H9 (cell line): Measurements from ENCODE around the gene TMEM80. TPM values are rescaled to one million over a fixed set of nuclear protein-coding genes. Genes with fewer than 3 reads are reported as not detected.
"Not testable (repeated sequence)": the region's sequence is repeated elsewhere in the genome, so short reads cannot be mapped to it uniquely, and the experiment has no call there.

Experiments used
- DNase-seq: peaks from one replicate; pipeline ENCODE4 v3.0.0-alpha.2; 2017
- H2AFZ ChIP-seq: one replicate; pipeline ENCODE4 v1.6.1; 2013; ENCODE audit warnings: mild to moderate bottlenecking, low read length, control low read depth, moderate library complexity
- H2AK5ac ChIP-seq: 2 replicates; pipeline ENCODE4 v1.6.1; 2013; ENCODE audit warnings: low read length, control low read depth, mixed read lengths; ENCODE audit not compliant: insufficient read length
- H2BK120ac ChIP-seq: one replicate; pipeline ENCODE4 v1.6.1; 2013; ENCODE audit warnings: low read depth, mild to moderate bottlenecking, low read length, control low read depth, inconsistent platforms; ENCODE audit not compliant: poor library complexity, severe bottlenecking
- H2BK12ac ChIP-seq: 2 replicates; pipeline ENCODE4 v1.6.1; 2013; ENCODE audit warnings: low read length, control low read depth, mixed read lengths, low read depth; ENCODE audit not compliant: insufficient read length
- H2BK15ac ChIP-seq: 2 replicates; pipeline ENCODE4 v1.6.1; 2013; ENCODE audit warnings: low read depth, low read length, control low read depth
- H2BK20ac ChIP-seq: one replicate; pipeline ENCODE4 v1.6.1; 2013; ENCODE audit warnings: low read depth, mild to moderate bottlenecking, low read length, control low read depth, inconsistent platforms; ENCODE audit not compliant: poor library complexity, severe bottlenecking
- H2BK5ac ChIP-seq: 2 replicates; pipeline ENCODE4 v1.6.1; 2013; ENCODE audit warnings: low read length, control low read depth, mixed read lengths; ENCODE audit not compliant: insufficient read length
- H3K14ac ChIP-seq: 2 replicates; pipeline ENCODE4 v1.6.1; 2013; ENCODE audit warnings: low read length, control low read depth; ENCODE audit not compliant: insufficient read depth
- H3K18ac ChIP-seq: 2 replicates; pipeline ENCODE4 v1.6.1; 2013; ENCODE audit warnings: low read depth, mild to moderate bottlenecking, mixed read lengths, low read length, control low read depth; ENCODE audit not compliant: insufficient read length
- H3K23ac ChIP-seq: 2 replicates; pipeline ENCODE4 v1.6.1; 2013; ENCODE audit warnings: low read length, control low read depth, mixed read lengths, low read depth; ENCODE audit not compliant: insufficient read length
- H3K23me2 ChIP-seq: 2 replicates; pipeline ENCODE4 v1.6.1; 2013; ENCODE audit warnings: low read depth, mild to moderate bottlenecking, mixed read lengths, low read length, control low read depth; ENCODE audit not compliant: insufficient read length, poor library complexity, severe bottlenecking
- H3K27ac ChIP-seq: 2 replicates; pipeline ENCODE4 v1.5.1; 2013; ENCODE audit warnings: low read length, control low read depth, mixed read lengths, low read depth; ENCODE audit not compliant: insufficient read length
- H3K27me3 ChIP-seq: 2 replicates; pipeline ENCODE4 v1.6.1; 2013; ENCODE audit warnings: low read length, control low read depth, inconsistent platforms; ENCODE audit not compliant: insufficient read depth
- H3K4ac ChIP-seq: 2 replicates; pipeline ENCODE4 v1.6.1; 2013; ENCODE audit warnings: low read depth, mild to moderate bottlenecking, control low read depth, inconsistent platforms, low read length, moderate library complexity
- H3K4me1 ChIP-seq: 2 replicates; pipeline ENCODE4 v1.6.1; 2013; ENCODE audit warnings: low read length, control low read depth, inconsistent platforms; ENCODE audit not compliant: insufficient read depth
- H3K4me2 ChIP-seq: 2 replicates; pipeline ENCODE4 v1.6.1; 2013; ENCODE audit warnings: low read length, control low read depth, mixed read lengths; ENCODE audit not compliant: insufficient read length, insufficient read depth
- H3K56ac ChIP-seq: 2 replicates; pipeline ENCODE4 v1.6.1; 2013; ENCODE audit warnings: low read depth, mild to moderate bottlenecking, mixed read lengths, low read length, control low read depth; ENCODE audit not compliant: insufficient read length
- H3K79me1 ChIP-seq: 2 replicates; pipeline ENCODE4 v1.6.1; 2013; ENCODE audit warnings: low read depth, mild to moderate bottlenecking, moderate library complexity, low read length, control low read depth, inconsistent platforms; ENCODE audit not compliant: insufficient read depth, poor library complexity, severe bottlenecking
- H3K79me2 ChIP-seq: 2 replicates; pipeline ENCODE4 v1.6.1; 2013; ENCODE audit warnings: low read length, control low read depth, inconsistent platforms; ENCODE audit not compliant: insufficient read depth
- H3K9ac ChIP-seq: 2 replicates; pipeline ENCODE4 v1.6.1; 2013; ENCODE audit warnings: low read length, control low read depth, mixed read lengths; ENCODE audit not compliant: insufficient read length; ENCODE audit errors: extremely low read depth
- H3K9me3 ChIP-seq: one replicate; pipeline ENCODE4 v1.6.1; 2013; ENCODE audit warnings: low read depth, low read length, inconsistent platforms; ENCODE audit not compliant: control insufficient read depth
- H3T11ph ChIP-seq: one replicate; pipeline ENCODE4 v1.6.1; 2013; ENCODE audit warnings: mild to moderate bottlenecking, low read length, control low read depth, inconsistent platforms
- H4K20me1 ChIP-seq: one replicate; pipeline ENCODE4 v1.6.1; 2013; ENCODE audit not compliant: control insufficient read depth, insufficient read length, insufficient read depth
- H4K5ac ChIP-seq: 2 replicates; pipeline ENCODE4 v1.6.1; 2013; ENCODE audit warnings: low read depth, mild to moderate bottlenecking, mixed read lengths, low read length, control low read depth; ENCODE audit not compliant: insufficient read length
- H4K8ac ChIP-seq: replicated peaks from 2 replicates; pipeline ENCODE4 v1.6.1; 2013; ENCODE audit warnings: low read length, control low read depth, mixed read lengths, low read depth; ENCODE audit not compliant: insufficient read length
- H4K91ac ChIP-seq: 2 replicates; pipeline ENCODE4 v1.6.1; 2013; ENCODE audit warnings: low read depth, mild to moderate bottlenecking, moderate library complexity, mixed read lengths, low read length, control low read depth; ENCODE audit not compliant: insufficient read length
- H3K27ac Mint-ChIP-seq, 3 experiments: 2 replicates in 2 of 3; 3 replicates in 1 of 3; pipeline ENCODE4 v1.8.0; 2020 to 2021; ENCODE audit warnings: mixed read lengths in 3 of 3, mild to moderate bottlenecking in 1 of 3, moderate library complexity in 1 of 3
- H3K27me3 Mint-ChIP-seq: 2 replicates; pipeline ENCODE4 v1.8.0; 2021; ENCODE audit warnings: low read depth, mild to moderate bottlenecking, moderate library complexity, mixed read lengths
- H3K36me3 Mint-ChIP-seq, 3 experiments: 2 replicates in 2 of 3; 3 replicates in 1 of 3; pipeline ENCODE4 v1.8.0; 2020 to 2021; ENCODE audit warnings: low read depth in 3 of 3, mixed read lengths in 3 of 3; ENCODE audit not compliant: insufficient read depth in 1 of 3
- H3K4me1 Mint-ChIP-seq, 2 experiments: 2 replicates each; pipeline ENCODE4 v1.8.0; 2020; ENCODE audit warnings: mixed read lengths in 2 of 2
- H3K4me3 Mint-ChIP-seq, 2 experiments: 2 replicates in 1 of 2; 3 replicates in 1 of 2; pipeline ENCODE4 v1.8.0; 2020 to 2021; ENCODE audit warnings: mild to moderate bottlenecking in 2 of 2, mixed read lengths in 2 of 2, moderate library complexity in 1 of 2
- H3K9me3 Mint-ChIP-seq, 2 experiments: 2 replicates in 1 of 2; 3 replicates in 1 of 2; pipeline ENCODE4 v1.8.0; 2020; ENCODE audit warnings: mild to moderate bottlenecking in 2 of 2, mixed read lengths in 2 of 2, moderate library complexity in 1 of 2
- WGBS: extraction: QIAGEN DNeasy Blood & Tissue Kit; methylation state at CpG from one replicate; pipeline ENCODE4 v1.1.7; 2013; ENCODE audit warnings: missing lambda C conversion rate, low lambda C conversion rate, mixed read lengths; ENCODE audit not compliant: insufficient read length; ENCODE audit errors: extremely low coverage; 5-methylcytosine and 5-hydroxymethylcytosine counted together
- total RNA-seq: library from RNA; stranded (reverse); gene quantifications from 2 replicates; pipeline ENCODE4 v1.2.1, GENCODE V29; 2021
- TF ChIP-seq, protein P1 (sequence below): fragments of 200-600 bp; sonication (generic); conservative IDR thresholded peaks from 3 replicates; pipeline ENCODE4 v1.8.0; 2021; ENCODE audit warnings: antibody characterized with exemption, mild to moderate bottlenecking

The TMEM80 gene
- total RNA-seq, 1 experiment from 2014 or later = 23.6 TPM

- H2BK5ac ChIP-seq = no peak overlapping the region
- no peak overlapping the region for H4K8ac ChIP-seq
- peaks cover 13% of the 10 kb centered on the region; the same call in 1 of the 2 replicates for H3K79me2 ChIP-seq
- TF ChIP-seq, protein P1, sequence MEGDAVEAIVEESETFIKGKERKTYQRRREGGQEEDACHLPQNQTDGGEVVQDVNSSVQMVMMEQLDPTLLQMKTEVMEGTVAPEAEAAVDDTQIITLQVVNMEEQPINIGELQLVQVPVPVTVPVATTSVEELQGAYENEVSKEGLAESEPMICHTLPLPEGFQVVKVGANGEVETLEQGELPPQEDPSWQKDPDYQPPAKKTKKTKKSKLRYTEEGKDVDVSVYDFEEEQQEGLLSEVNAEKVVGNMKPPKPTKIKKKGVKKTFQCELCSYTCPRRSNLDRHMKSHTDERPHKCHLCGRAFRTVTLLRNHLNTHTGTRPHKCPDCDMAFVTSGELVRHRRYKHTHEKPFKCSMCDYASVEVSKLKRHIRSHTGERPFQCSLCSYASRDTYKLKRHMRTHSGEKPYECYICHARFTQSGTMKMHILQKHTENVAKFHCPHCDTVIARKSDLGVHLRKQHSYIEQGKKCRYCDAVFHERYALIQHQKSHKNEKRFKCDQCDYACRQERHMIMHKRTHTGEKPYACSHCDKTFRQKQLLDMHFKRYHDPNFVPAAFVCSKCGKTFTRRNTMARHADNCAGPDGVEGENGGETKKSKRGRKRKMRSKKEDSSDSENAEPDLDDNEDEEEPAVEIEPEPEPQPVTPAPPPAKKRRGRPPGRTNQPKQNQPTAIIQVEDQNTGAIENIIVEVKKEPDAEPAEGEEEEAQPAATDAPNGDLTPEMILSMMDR = no peak
- H3K4ac ChIP-seq = no peak overlapping the region
- peaks cover 38 to 60% (median 48%) of the 10 kb centered on the region in 3 experiments for H3K36me3 Mint-ChIP-seq
- H2AK5ac ChIP-seq = no peak overlapping the region
- H2BK12ac ChIP-seq = no peak overlapping the region
- no peak overlapping the region for H2BK120ac ChIP-seq
- H3K23ac ChIP-seq = no peak overlapping the region
- H2AFZ ChIP-seq = no peak overlapping the region
- H3K27ac Mint-ChIP-seq = peak overlapping the region; percentile 51 to 68 (median 57); a peak in 3 of 7 replicates
- no peak overlapping the region for H4K91ac ChIP-seq
- no peaks in the 10 kb centered on the region for H3K9me3 ChIP-seq
- no peak overlapping the region for H3K9ac ChIP-seq
- H3K27ac ChIP-seq = no peak overlapping the region
- no peaks in the 10 kb centered on the region for H3K23me2 ChIP-seq
- no peak overlapping the region for H3K14ac ChIP-seq
- H3T11ph ChIP-seq = no peak overlapping the region
- H3K18ac ChIP-seq = no peak overlapping the region
- no peaks in the 10 kb centered on the region for H4K20me1 ChIP-seq
- H3K27me3 Mint-ChIP-seq = no peaks in the 10 kb centered on the region; the same call in 1 of the 2 replicates
- no CpG with 5 or more reads among the region's 7 CpGs for WGBS
- H3K4me2 ChIP-seq = no peak overlapping the region
- H4K5ac ChIP-seq = no peak overlapping the region
- no peaks in the 10 kb centered on the region; a peak in 2 of 5 replicates for H3K9me3 Mint-ChIP-seq
- H3K4me1 ChIP-seq = peaks cover 6% of the 10 kb centered on the region; the same call in 1 of the 2 replicates
- H3K27me3 ChIP-seq = no peaks in the 10 kb centered on the region
- peaks cover 21 to 30% of the 10 kb centered on the region in 2 experiments for H3K4me1 Mint-ChIP-seq
- H3K79me1 ChIP-seq = peaks cover 3% of the 10 kb centered on the region
- no peak overlapping the region for H3K4me3 Mint-ChIP-seq
- H3K56ac ChIP-seq = no peak overlapping the region
- no peak for DNase-seq
- H2BK15ac ChIP-seq = no peak overlapping the region
- no peak overlapping the region for H2BK20ac ChIP-seq
Measured at GRCh38 chr11:689625-690024, 6.0 kb upstream of the TMEM80 start.

GRCh38 chr11:690244-690643 is 5.4 kb upstream of the TMEM80 start:
- not testable (repeated sequence) for H3K27ac Mint-ChIP-seq, DNase-seq, H2AFZ ChIP-seq, H3K9me3 Mint-ChIP-seq, H4K5ac ChIP-seq, H2BK120ac ChIP-seq, H3K27me3 Mint-ChIP-seq, H3K9ac ChIP-seq, H2BK12ac ChIP-seq, H3K79me1 ChIP-seq, H4K20me1 ChIP-seq, H3K23me2 ChIP-seq, H2AK5ac ChIP-seq, H2BK15ac ChIP-seq, H3K23ac ChIP-seq, H4K91ac ChIP-seq, H3K27me3 ChIP-seq, H4K8ac ChIP-seq, H3K4me2 ChIP-seq, H3K4ac ChIP-seq, H3K4me3 Mint-ChIP-seq, H3K4me1 ChIP-seq, H2BK20ac ChIP-seq, H3K27ac ChIP-seq, H3K56ac ChIP-seq, H2BK5ac ChIP-seq, H3K9me3 ChIP-seq, H3K14ac ChIP-seq, H3K18ac ChIP-seq, H3T11ph ChIP-seq
- peaks cover 20 to 28% of the 10 kb centered on the region in 2 experiments for H3K4me1 Mint-ChIP-seq
- peaks cover 13% of the 10 kb centered on the region; the same call in 1 of the 2 replicates for H3K79me2 ChIP-seq
- peaks cover 36 to 58% (median 46%) of the 10 kb centered on the region in 3 experiments for H3K36me3 Mint-ChIP-seq
- no CpG with 5 or more reads among the region's 3 CpGs for WGBS
